Prostate gland (tissue), 2 donors: ENCODE results near the gene CHCT1. TPM values are rescaled to one million over a fixed set of nuclear protein-coding genes. Genes with fewer than 3 reads are reported as not detected.
"Not testable (repeated sequence)": the region's sequence is repeated elsewhere in the genome, so short reads cannot be mapped to it uniquely, and the experiment has no call there.

Source experiments
- DNase-seq: peaks from one replicate; pipeline ENCODE4 v3.0.0-alpha.2; 2019; ENCODE audit warnings: low spot score
- H3K27ac ChIP-seq, 2 donors: fragments of 200-600 bp; sonication (generic); 2 replicates each; pipeline ENCODE4 v1.5.1; 2017 to 2019
- H3K27me3 ChIP-seq: fragments of 200-600 bp; sonication (generic); replicated peaks from 2 replicates; pipeline ENCODE4 v1.5.1; 2019; ENCODE audit not compliant: insufficient read depth
- H3K36me3 ChIP-seq, 2 donors: fragments of 200-600 bp; sonication (generic); 1 replicate in 1 of 2; 2 replicates in 1 of 2; pipeline versions ENCODE4 v1.5.1 to v1.8.1; 2017 to 2019
- H3K4me1 ChIP-seq: fragments of 200-600 bp; sonication (generic); replicated peaks from 2 replicates; pipeline ENCODE4 v1.5.1; 2019
- H3K4me3 ChIP-seq, 2 donors: fragments of 200-600 bp; sonication (generic); 2 replicates each; pipeline ENCODE4 v1.5.1; 2017 to 2019
- H3K9me3 ChIP-seq: fragments of 200-600 bp; sonication (generic); 2 replicates; pipeline ENCODE4 v1.5.1; 2017
- CTCF ChIP-seq, 4 experiments: fragments of 200-600 bp in 2 of 4; fragments of 450-650 bp in 2 of 4; sonication (generic) in 2 of 4; IDR thresholded peaks; 1 replicate in 3 of 4; 2 replicates in 1 of 4; pipeline ENCODE4 v1.5.1; 2016 to 2019; ENCODE audit warnings: antibody characterized with exemption in 4 of 4, mild to moderate bottlenecking in 2 of 4, moderate library complexity in 2 of 4
- POLR2A ChIP-seq: fragments of 450-650 bp; IDR thresholded peaks from one replicate; pipeline ENCODE4 v1.6.1; 2016; ENCODE audit warnings: antibody characterized with exemption, mild to moderate bottlenecking
- POLR2AphosphoS5 ChIP-seq: sonication (generic); formaldehyde crosslinking; IDR thresholded peaks from one replicate; pipeline ENCODE4 v1.6.1; 2017; ENCODE audit warnings: antibody characterized with exemption
- WGBS: methylation state at CpG from one replicate; pipeline ENCODE4 v1.1.5; 2018; 5-methylcytosine and 5-hydroxymethylcytosine counted together
- intact Hi-C: fragments of 100-400 bp; cut with DNase I; formaldehyde crosslinking; loops from one replicate; pipeline ENCODE4 v1.14.2; 2022
- total RNA-seq, 2 donors: library from RNA; depleted of rRNA; stranded (reverse); fragments of >200 nt; gene quantifications; one replicate each; pipeline ENCODE4 v1.1.0, GENCODE V29; 2016

CHCT1 gene
- total RNA-seq, 2 donors from 2014 or later, result 5.9 TPM; not detected in 1

GRCh38 chr17:60403962-60404361 lies 18.3 kb upstream of the CHCT1 start:
- TF ChIP-seq POLR2A (no peak), CTCF (IDR thresholded peaks at IDR 0.05) (no peak), POLR2AphosphoS5 (no peak)
- 88% methylated on average over 6 of the region's 6 CpGs for WGBS
- no peaks in the 10 kb centered on the region for H3K9me3 ChIP-seq
- no peak overlapping the region for H3K27ac ChIP-seq
- no peaks in the 10 kb centered on the region for H3K4me1 ChIP-seq
- intact Hi-C loops, result no loop called here
- H3K4me3 ChIP-seq, result no peak overlapping the region
- no peaks in the 10 kb centered on the region for H3K36me3 ChIP-seq
- H3K27me3 ChIP-seq, result no peaks in the 10 kb centered on the region
- no peak for DNase-seq

GRCh38 chr17:60406887-60407286 lies 15.4 kb upstream of the CHCT1 start:
- intact Hi-C loops, result no loop called here
- no peak for TF ChIP-seq POLR2A
- no peak for TF ChIP-seq CTCF (IDR thresholded peaks at IDR 0.05)
- TF ChIP-seq POLR2AphosphoS5, result no peak
- Histone ChIP-seq H3K4me3 (no peak overlapping the region), H3K9me3 (no peaks in the 10 kb centered on the region), H3K36me3 (no peaks in the 10 kb centered on the region), H3K27me3 (no peaks in the 10 kb centered on the region), H3K4me1 (no peaks in the 10 kb centered on the region), H3K27ac (no peak overlapping the region)
- no peak for DNase-seq
- WGBS, result 76% methylated on average over 3 of the region's 3 CpGs

- Histone ChIP-seq H3K27me3 (no peaks in the 10 kb centered on the region), H3K4me3 (no peak overlapping the region), H3K9me3 (no peaks in the 10 kb centered on the region), H3K27ac (no peak overlapping the region), H3K36me3 (no peaks in the 10 kb centered on the region), H3K4me1 (no peaks in the 10 kb centered on the region)
- TF ChIP-seq POLR2AphosphoS5, result no peak
- 86% methylated on average over 4 of the region's 4 CpGs for WGBS
- no peak for DNase-seq
- intact Hi-C loops, result no loop called here
Measured at GRCh38 chr17:60410001-60410400, 12.3 kb upstream of the CHCT1 start.

GRCh38 chr17:60412701-60413100 lies 9.6 kb upstream of the CHCT1 start:
- Histone ChIP-seq H3K4me3 (no peak overlapping the region), H3K4me1 (no peaks in the 10 kb centered on the region), H3K36me3 (no peaks in the 10 kb centered on the region), H3K27ac (no peak overlapping the region), H3K27me3 (no peaks in the 10 kb centered on the region), H3K9me3 (no peaks in the 10 kb centered on the region)
- TF ChIP-seq POLR2AphosphoS5 (no peak), POLR2A (no peak)
- intact Hi-C loops, result no loop called here
- no peak for DNase-seq
- WGBS, result 61% methylated on average over 3 of the region's 3 CpGs

GRCh38 chr17:60415146-60415545 lies 7.1 kb upstream of the CHCT1 start:
- DNase-seq, result no peak
- intact Hi-C loops, result no loop called here
- Histone ChIP-seq H3K27me3 (no peaks in the 10 kb centered on the region), H3K27ac (no peak overlapping the region), H3K4me1 (no peaks in the 10 kb centered on the region), H3K36me3 (no peaks in the 10 kb centered on the region), H3K4me3 (no peak overlapping the region), H3K9me3 (no peaks in the 10 kb centered on the region)
- 90% methylated on average over 1 of the region's 1 CpG for WGBS
- TF ChIP-seq CTCF (IDR thresholded peaks at IDR 0.05), result no peak
- no peak for TF ChIP-seq POLR2A
- TF ChIP-seq POLR2AphosphoS5, result no peak

- no peaks in the 10 kb centered on the region for H3K36me3 ChIP-seq
- WGBS, result 53% methylated on average over 2 of the region's 2 CpGs
- TF ChIP-seq POLR2A (no peak), POLR2AphosphoS5 (no peak), CTCF (IDR thresholded peaks at IDR 0.05) (no peak)
- intact Hi-C loops, result no loop called here
- DNase-seq, result no peak
- H3K9me3 ChIP-seq, result no peaks in the 10 kb centered on the region
- no peak overlapping the region for H3K4me3 ChIP-seq
- H3K27ac ChIP-seq, result no peak overlapping the region
- no peaks in the 10 kb centered on the region for H3K27me3 ChIP-seq
- no peaks in the 10 kb centered on the region for H3K4me1 ChIP-seq
Measured at GRCh38 chr17:60416368-60416925, 5.8 kb upstream of the CHCT1 start.

- H3K9me3 ChIP-seq, H3K27me3 ChIP-seq: not testable (repeated sequence)
- WGBS, result 93% methylated on average over 4 of the region's 4 CpGs
Measured at GRCh38 chr17:60419003-60419402, 3.3 kb upstream of the CHCT1 start.

GRCh38 chr17:60419875-60420274 lies 2.4 kb upstream of the CHCT1 start:
- H3K27me3 ChIP-seq, H3K27ac ChIP-seq, H3K36me3 ChIP-seq, H3K4me1 ChIP-seq, DNase-seq, H3K9me3 ChIP-seq, intact Hi-C loops, H3K4me3 ChIP-seq: not testable (repeated sequence)
- 95% methylated on average over 7 of the region's 7 CpGs for WGBS

More at GRCh38 chr17:60419003-60419402, 3.3 kb upstream of the CHCT1 start:
- intact Hi-C loops, H3K36me3 ChIP-seq, DNase-seq, H3K27ac ChIP-seq, H3K4me3 ChIP-seq, H3K4me1 ChIP-seq: not testable (repeated sequence)
